ENCODE data around the gene NSUN6.
"Not testable (repeated sequence)": the region's sequence is repeated elsewhere in the genome, so short reads cannot be mapped to it uniquely, and the experiment has no call there.

- not testable (repeated sequence) for TF ChIP-seq CTCF, POLR2A (IDR thresholded peaks at IDR 0.05)
Observed at GRCh38 chr10:18623671-18624070, 27.7 kb downstream of the NSUN6 start.

Measured in heart left ventricle (tissue), 13 donors.